Subcutaneous abdominal adipose tissue (tissue), 5 donors: ENCODE results near the gene IFRD2.

ENCODE experiments used
- H3K27ac ChIP-seq: one replicate; pipeline ENCODE4 v1.7.0; 2013; ENCODE audit warnings: low read depth, mild to moderate bottlenecking, inconsistent platforms, low read length, moderate library complexity
- H3K27me3 ChIP-seq, 5 donors: one replicate each; pipeline ENCODE4 v1.7.0; 2013; ENCODE audit warnings: low read length in 5 of 5, inconsistent platforms in 1 of 5; ENCODE audit not compliant: control insufficient read depth in 5 of 5, insufficient read depth in 4 of 5
- H3K36me3 ChIP-seq, 5 donors: one replicate each; pipeline ENCODE4 v1.7.0; 2013; ENCODE audit warnings: low read length in 5 of 5; ENCODE audit not compliant: control insufficient read depth in 5 of 5, insufficient read depth in 5 of 5
- H3K4me1 ChIP-seq, 5 donors: one replicate each; pipeline ENCODE4 v1.7.0; 2013; ENCODE audit warnings: low read length in 5 of 5, mild to moderate bottlenecking in 3 of 5, moderate library complexity in 1 of 5; ENCODE audit not compliant: control insufficient read depth in 5 of 5, insufficient read depth in 5 of 5
- H3K4me3 ChIP-seq, 5 donors: one replicate each; pipeline ENCODE4 v1.7.0; 2013; ENCODE audit warnings: low read length in 5 of 5, low read depth in 1 of 5
- H3K9ac ChIP-seq, 5 donors: one replicate each; pipeline ENCODE4 v1.7.0; 2013; ENCODE audit warnings: low read length in 5 of 5, mild to moderate bottlenecking in 4 of 5, moderate library complexity in 3 of 5
- H3K9me3 ChIP-seq, 5 donors: one replicate each; pipeline ENCODE4 v1.7.0; 2013; ENCODE audit warnings: low read length in 5 of 5; ENCODE audit not compliant: control insufficient read depth in 5 of 5
- donor health status: healthy.
- donor health status: healthy.
- donor health status: healthy.
- donor health status: healthy.
- donor health status: healthy.

Gene IFRD2

DNA sequence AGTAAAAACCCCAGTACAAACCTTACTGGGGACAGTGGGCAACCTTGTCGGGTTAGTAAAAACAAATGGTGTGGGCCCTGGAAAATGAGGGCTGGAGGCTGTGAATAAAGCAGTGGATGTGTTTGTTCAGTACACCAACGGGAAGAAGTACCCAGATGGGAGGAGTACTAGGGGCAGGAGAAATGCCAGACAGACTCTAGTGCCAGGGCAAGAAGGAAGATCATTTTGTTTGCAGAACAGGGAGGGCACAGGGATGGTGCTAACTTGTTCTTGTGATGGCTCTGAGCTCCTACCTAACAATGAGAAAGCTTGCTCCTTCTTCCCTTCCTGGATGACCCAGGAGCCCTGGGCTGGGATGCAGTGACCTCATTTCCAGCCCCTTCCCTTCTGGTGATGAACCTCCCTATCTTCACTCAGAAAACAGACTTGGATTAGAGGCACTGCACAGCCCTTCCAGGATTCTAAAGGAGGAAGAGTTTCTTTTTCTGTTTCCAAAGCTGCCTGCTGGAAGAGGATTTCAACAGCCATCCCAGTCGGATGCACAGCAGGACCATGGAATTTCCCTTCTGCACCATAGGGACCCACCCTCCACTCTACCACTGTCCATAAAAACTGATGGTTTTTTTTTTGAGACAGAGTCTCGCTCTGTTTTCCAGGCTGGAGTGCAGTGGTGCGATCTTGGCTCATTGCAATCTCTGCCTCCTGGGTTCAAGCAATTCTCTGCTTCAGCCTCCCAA is 42.3 kb upstream of the IFRD2 start:
- no peaks in the 10 kb centered on the region for H3K27me3 ChIP-seq
- peak overlapping the region; percentile 23 to 53 (median 32) for H3K9ac ChIP-seq
- H3K36me3 ChIP-seq: peaks cover 4 to 32% (median 28%) of the 10 kb centered on the region in 5 donors
- H3K4me3 ChIP-seq: peak overlapping the region in 4 of 5 donors; percentile 0 to 50 (median 26)
- H3K9me3 ChIP-seq: no peaks in the 10 kb centered on the region
- peak overlapping the region; percentile 92 for H3K27ac ChIP-seq
- H3K4me1 ChIP-seq: peaks cover 17 to 64% (median 58%) of the 10 kb centered on the region in 5 donors

DNA sequence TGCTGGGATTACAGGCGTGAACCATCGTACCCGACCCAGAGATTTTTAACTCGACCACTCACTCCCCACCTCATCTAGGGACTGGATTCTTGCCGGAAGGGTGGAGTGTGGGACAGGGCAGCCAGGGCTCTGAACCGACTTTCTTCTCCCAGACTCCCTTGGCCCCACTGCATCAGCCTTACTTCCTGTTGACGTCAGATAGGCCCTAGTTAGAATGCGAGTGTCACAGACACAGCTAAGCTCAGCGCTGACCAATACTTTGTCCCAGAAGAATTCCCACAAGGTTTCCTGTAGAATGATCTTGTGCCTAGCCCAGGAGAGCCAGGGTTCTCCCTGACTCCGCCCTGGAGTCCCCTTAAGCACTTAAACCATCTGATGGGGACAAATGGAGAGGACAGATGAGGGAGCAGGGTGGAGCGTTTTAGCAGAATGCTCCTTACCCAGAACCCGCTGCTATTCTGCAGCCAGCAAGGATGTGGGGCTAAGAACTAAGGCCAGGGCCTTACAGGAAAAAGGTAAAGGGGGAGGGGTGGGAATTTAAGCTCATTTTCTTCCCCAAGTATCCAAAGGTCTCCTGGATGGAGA is 41.6 kb upstream of the IFRD2 start:
- Histone ChIP-seq H3K4me1 (peaks cover 17 to 58% (median 53%) of the 10 kb centered on the region in 5 donors), H3K9me3 (no peaks in the 10 kb centered on the region), H3K27ac (peak overlapping the region; percentile 92), H3K36me3 (peaks cover 4 to 36% (median 31%) of the 10 kb centered on the region in 5 donors), H3K27me3 (no peaks in the 10 kb centered on the region), H3K4me3 (peak overlapping the region in 3 of 5 donors; percentile 0 to 50 (median 16)), H3K9ac (peak overlapping the region; percentile 23 to 53 (median 39))

DNA sequence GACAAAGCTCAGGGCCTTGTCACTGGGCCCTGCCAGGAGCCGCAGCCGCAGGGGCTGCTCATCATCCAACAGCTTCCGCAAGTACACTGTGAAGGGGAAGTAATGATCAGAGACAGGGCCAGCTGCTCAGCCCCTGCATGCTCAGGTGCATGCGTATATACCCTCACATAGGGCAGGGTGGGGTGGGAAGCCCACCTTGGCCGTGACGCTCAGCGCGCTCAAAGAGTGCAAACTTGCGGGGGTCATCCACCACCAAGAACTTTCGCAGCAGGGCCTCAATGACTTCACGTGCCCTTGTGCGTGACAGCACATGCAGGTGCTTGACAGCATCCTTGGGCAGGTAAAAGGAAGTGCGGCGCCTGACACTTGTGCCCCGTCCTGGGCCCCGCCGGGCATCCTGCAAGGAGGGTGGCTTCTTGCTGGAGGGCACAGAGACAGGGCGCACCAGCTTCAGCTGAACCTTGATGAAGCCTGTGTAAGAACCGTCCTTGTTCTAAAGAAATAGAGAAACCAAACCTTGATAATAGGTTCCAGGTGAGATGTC is 39.2 kb upstream of the IFRD2 start:
- Histone ChIP-seq H3K4me3 (no peak overlapping the region), H3K27me3 (no peaks in the 10 kb centered on the region), H3K9me3 (no peaks in the 10 kb centered on the region), H3K36me3 (peaks cover 4 to 36% (median 31%) of the 10 kb centered on the region in 5 donors), H3K4me1 (peaks cover 16 to 58% (median 54%) of the 10 kb centered on the region in 5 donors), H3K27ac (no peak overlapping the region), H3K9ac (no peak overlapping the region)

DNA sequence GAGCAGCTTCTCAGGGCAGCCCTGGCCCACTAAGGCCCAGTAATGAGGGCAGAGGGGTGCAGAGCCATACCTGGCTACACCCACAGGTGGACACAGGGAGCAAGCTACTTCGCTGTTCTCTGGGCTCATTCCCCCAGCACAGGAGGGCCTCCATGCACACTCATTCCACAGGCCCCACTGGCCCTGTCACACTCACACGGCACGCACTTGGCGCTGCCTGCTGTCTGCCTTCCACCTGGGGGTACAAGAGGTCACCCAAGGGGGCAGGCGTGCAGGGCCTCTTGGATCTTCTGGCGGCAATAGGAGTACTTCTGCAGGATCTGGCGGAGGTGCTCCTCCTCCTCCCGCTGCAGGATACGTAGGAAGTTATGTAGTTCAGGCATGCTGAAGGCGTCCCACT is 38.1 kb upstream of the IFRD2 start:
- no peak overlapping the region for H3K4me3 ChIP-seq
- H3K9me3 ChIP-seq: no peaks in the 10 kb centered on the region
- no peak overlapping the region for H3K9ac ChIP-seq
- H3K4me1 ChIP-seq: peaks cover 15 to 52% (median 46%) of the 10 kb centered on the region in 5 donors
- no peaks in the 10 kb centered on the region for H3K27me3 ChIP-seq
- no peak overlapping the region for H3K27ac ChIP-seq
- peaks cover 4 to 47% (median 40%) of the 10 kb centered on the region in 5 donors for H3K36me3 ChIP-seq

DNA sequence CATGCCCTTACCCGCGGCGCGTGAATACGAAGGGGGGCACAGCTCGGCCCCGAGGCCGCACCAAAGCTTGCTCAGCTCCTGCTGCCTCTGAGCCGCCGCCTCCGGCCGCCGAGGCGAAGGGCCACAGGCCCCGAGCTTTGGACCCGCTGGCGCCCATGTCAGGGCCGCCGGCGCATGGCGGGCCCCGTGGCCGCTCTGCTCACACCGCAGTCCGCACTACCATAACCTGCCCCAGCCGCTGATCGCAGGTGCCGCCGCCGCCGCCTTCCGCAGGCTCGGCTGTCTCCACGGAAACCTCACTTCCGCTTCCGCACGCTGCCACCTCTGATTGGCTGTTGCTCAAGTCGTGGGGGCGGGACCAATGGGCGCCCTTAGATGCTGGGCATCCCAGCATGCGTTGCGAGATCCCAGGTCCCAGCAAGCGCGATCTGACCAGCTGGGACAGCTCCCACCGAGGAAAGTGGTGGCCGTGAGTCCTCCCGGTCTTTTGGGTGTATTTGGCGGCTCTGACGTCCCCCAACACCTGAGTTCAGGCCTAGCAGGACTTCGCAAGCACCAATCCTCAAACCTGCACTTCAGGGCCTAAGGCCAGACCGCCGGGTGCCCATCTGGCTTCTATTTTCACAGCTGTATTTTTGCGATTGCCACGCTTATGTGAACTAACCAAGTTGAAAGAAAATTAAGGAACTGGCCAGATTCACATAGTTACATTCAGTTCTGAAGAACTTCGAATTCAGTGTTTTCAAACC is 35.9 kb upstream of the IFRD2 start, which contains the start of gene TUSC2:
TUSC2 (minus strand) TSS at position 281 of the 749 bp plus-strand sequence; CDS start at position 157, 124 bp downstream.
- Histone ChIP-seq H3K27ac (peak within 1 kb of the TSS; percentile 77), H3K9me3 (no peaks in the 10 kb centered on the region), H3K36me3 (peaks cover 4 to 47% (median 43%) of the 10 kb centered on the region in 5 donors), H3K4me1 (peaks cover 10 to 50% (median 42%) of the 10 kb centered on the region in 5 donors), H3K27me3 (no peaks in the 10 kb centered on the region), H3K9ac (peak within 1 kb of the TSS; percentile 84 to 96 (median 92)), H3K4me3 (peak within 1 kb of the TSS; percentile 81 to 89 (median 88))

DNA sequence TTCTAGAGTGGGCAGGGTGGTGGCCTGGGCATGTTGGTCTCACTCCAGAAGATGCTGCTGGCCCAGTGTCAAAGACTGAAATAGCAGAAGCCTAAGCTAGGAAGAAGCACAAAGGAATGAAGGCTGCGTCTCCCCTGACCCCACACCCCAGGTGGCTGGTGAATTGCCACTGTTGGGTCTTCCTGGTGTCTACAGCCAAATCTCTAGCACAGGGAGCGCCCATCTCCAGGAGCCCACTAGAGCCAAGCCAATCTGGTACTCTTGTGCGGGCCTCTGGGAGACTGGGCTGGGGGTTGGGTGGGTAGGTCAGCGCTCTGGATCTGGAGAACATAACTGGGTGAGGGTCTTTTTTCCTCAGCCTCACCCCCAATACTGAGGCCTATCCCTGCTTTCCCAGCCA is 34.9 kb upstream of the IFRD2 start:
- H3K9ac ChIP-seq: peak overlapping the region; percentile 84 to 96 (median 92)
- peaks cover 4 to 44% (median 41%) of the 10 kb centered on the region in 5 donors for H3K36me3 ChIP-seq
- H3K4me3 ChIP-seq: peak overlapping the region; percentile 81 to 89 (median 88)
- H3K9me3 ChIP-seq: no peaks in the 10 kb centered on the region
- H3K27ac ChIP-seq: peak overlapping the region; percentile 77
- H3K4me1 ChIP-seq: peaks cover 8 to 56% (median 49%) of the 10 kb centered on the region in 5 donors
- H3K27me3 ChIP-seq: no peaks in the 10 kb centered on the region

DNA sequence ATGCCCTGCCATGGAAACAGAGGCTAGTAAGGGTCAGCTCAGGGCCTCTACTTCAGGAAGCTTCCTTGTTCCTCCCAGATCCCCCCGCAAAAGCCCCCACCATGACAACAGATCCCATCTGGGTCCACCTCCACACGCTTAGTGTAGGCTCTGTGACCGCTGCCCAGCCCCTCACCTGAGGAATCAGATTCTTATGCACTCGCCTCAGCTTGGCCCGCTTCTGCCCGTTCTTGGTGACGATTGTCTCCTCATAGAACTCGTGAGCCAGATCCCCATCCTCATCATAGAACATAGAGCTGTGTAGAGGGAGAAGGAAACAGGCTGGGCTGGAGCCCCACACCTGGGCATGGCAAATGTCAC is 33.9 kb upstream of the IFRD2 start:
- Histone ChIP-seq H3K4me3 (no peak overlapping the region), H3K27me3 (no peaks in the 10 kb centered on the region), H3K9ac (no peak overlapping the region), H3K27ac (no peak overlapping the region), H3K36me3 (peaks cover 4 to 34% (median 32%) of the 10 kb centered on the region in 5 donors), H3K4me1 (peaks cover 8 to 59% (median 54%) of the 10 kb centered on the region in 5 donors), H3K9me3 (no peaks in the 10 kb centered on the region)

DNA sequence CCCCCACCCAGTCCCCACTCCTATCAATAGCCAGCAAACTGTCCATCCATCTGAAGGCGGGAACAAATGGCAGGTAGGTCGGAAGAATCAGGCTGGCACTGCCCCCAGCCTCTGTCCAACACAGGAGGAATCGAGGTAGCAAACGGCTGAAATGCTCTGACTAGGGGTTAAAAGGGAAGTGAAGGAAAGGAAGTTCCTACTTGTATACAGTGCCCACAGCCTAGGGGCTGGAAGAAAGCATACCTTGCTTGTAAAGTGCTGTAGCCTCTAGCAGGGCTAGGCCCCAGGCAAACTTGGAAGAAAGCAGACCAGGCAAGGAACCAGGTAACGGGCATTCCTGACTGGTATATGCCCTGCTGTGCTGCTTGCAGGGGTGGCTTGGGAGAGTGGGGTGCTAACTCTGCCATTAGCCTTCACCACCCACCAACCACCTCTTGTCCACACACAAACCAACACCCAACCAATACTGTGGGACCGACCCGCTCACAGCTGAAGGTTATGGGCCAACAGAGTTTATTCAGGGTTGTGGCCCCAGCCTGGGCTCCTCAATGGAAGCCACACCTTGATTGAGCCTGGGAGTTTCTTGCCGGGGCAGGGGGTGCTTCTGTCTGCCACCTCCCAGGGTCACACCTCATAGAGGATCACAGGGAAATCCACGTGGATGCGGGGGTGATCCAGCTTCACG is 33.4 kb upstream of the IFRD2 start:
- peak overlapping the region; percentile 86 for H3K27ac ChIP-seq
- no peak overlapping the region for H3K4me3 ChIP-seq
- H3K36me3 ChIP-seq: peaks cover 0 to 29% (median 27%) of the 10 kb centered on the region in 5 donors
- no peaks in the 10 kb centered on the region for H3K9me3 ChIP-seq
- no peaks in the 10 kb centered on the region for H3K27me3 ChIP-seq
- peak overlapping the region in 1 of 5 donors; percentile 13 for H3K9ac ChIP-seq
- peaks cover 8 to 62% (median 57%) of the 10 kb centered on the region in 5 donors for H3K4me1 ChIP-seq

DNA sequence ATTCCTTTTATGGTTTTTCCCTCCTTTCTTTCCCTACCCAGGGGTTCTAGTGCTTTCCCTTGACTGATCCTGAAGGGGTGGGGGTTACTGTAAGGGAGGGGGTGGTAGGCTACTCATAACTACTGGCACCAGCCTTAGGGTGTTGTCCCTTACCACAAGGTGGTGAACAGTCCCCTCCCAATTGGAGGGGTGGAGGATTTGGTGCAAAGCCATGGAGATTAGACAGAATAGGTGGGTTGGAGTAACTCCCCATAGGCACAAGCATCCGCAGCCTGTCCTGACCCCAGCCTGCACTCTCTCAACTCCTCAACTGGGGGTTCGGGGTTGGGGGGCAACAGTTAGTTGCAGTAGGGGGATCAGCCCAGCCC is 32.9 kb upstream of the IFRD2 start:
- H3K9me3 ChIP-seq: no peaks in the 10 kb centered on the region
- peaks cover 0 to 23% (median 21%) of the 10 kb centered on the region in 5 donors for H3K36me3 ChIP-seq
- H3K4me3 ChIP-seq: no peak overlapping the region
- H3K9ac ChIP-seq: no peak overlapping the region
- H3K27me3 ChIP-seq: no peaks in the 10 kb centered on the region
- peaks cover 11 to 67% (median 62%) of the 10 kb centered on the region in 5 donors for H3K4me1 ChIP-seq
- peak overlapping the region; percentile 86 for H3K27ac ChIP-seq
